ENCODE data around the gene PTCH1.

PTCH1 gene

GRCh38 chr9:95435074-95435728, 81.6 kb downstream of the PTCH1 start:
- no peak for DNase-seq

GRCh38 chr9:95434116-95435073, 82.4 kb downstream of the PTCH1 start:
- DNase-seq, result no peak

GRCh38 chr9:95433096-95433819, 83.5 kb downstream of the PTCH1 start:
- peak; percentile 33 for DNase-seq

- DNase-seq, result no peak
These were observed 85.5 kb downstream of the PTCH1 start for GRCh38 chr9:95431286-95431685.

GRCh38 chr9:95429948-95430620, 86.7 kb downstream of the PTCH1 start:
- DNase-seq, result no peak

GRCh38 chr9:95429096-95429495, 87.7 kb downstream of the PTCH1 start:
- no peak for DNase-seq

- no peak for DNase-seq
These were observed 90.7 kb downstream of the PTCH1 start for GRCh38 chr9:95425910-95426551.

GRCh38 chr9:95422650-95423049, 94.1 kb downstream of the PTCH1 start:
- DNase-seq, result no peak

GRCh38 chr9:95420518-95420917, 96.3 kb downstream of the PTCH1 start:
- no peak for DNase-seq

- DNase-seq, result no peak
These were observed 97.3 kb downstream of the PTCH1 start for GRCh38 chr9:95419444-95419843.

- no peak for DNase-seq
These were observed 101.6 kb downstream of the PTCH1 start for GRCh38 chr9:95415158-95415557.

- no peak for DNase-seq
These were observed 103.0 kb downstream of the PTCH1 start for GRCh38 chr9:95413793-95414192.

GRCh38 chr9:95411054-95411892, 105.5 kb downstream of the PTCH1 start:
- DNase-seq, result no peak

GRCh38 chr9:95409650-95410426, 106.9 kb downstream of the PTCH1 start:
- DNase-seq, result no peak

GRCh38 chr9:95407524-95407923, 109.2 kb downstream of the PTCH1 start:
- no peak for DNase-seq

GRCh38 chr9:95406121-95406520, 110.7 kb downstream of the PTCH1 start:
- no peak for DNase-seq

- no peak for DNase-seq
These were observed 117.5 kb downstream of the PTCH1 start for GRCh38 chr9:95399261-95399660.

All from COR-L47 (cell line).